Panc1 (cell line): ENCODE measurements around the gene SCN2B. TPM values are rescaled to one million over a fixed set of nuclear protein-coding genes. Genes with fewer than 3 reads are reported as not detected.

Experiments used
- ATAC-seq: fragments of 200-7000 bp; cut with Tn5 transposase; 2 replicates; pipeline ENCODE4 v1.9.1; 2020; ENCODE audit warnings: mild to moderate bottlenecking, moderate library complexity
- BruUV-seq: library from RNA; stranded (reverse); fragments of 400-500 nt; replicated peaks from 2 replicates; lab custom pipeline; 2021; lab: Mats Ljungman, UMichigan
- CTCF ChIA-PET: fragments of 300-600 bp; sonication (Branson Sonifier 250); formaldehyde crosslinking; loops from one replicate; lab custom pipeline; 2022; ENCODE audit warnings: antibody characterized with exemption; lab: Charles Lee
- POLR2A ChIA-PET: fragments of 300-600 bp; sonication (Branson Sonifier 250); formaldehyde crosslinking; loops from one replicate; lab custom pipeline; 2022; ENCODE audit warnings: antibody characterized with exemption; lab: Charles Lee
- DNase-seq: peaks from one replicate; pipeline ENCODE4 v3.0.0-alpha.2; 2010; ENCODE audit warnings: low read depth, low spot score
- H3K27ac ChIP-seq: 2 replicates; pipeline ENCODE4 v1.5.1; 2011; ENCODE audit warnings: mild to moderate bottlenecking, low read length, inconsistent platforms
- H3K27me3 ChIP-seq: fragments of 200-500 bp; sonication (Bioruptor generic); 2 replicates; pipeline ENCODE4 v1.6.0; 2014; ENCODE audit warnings: low read length, inconsistent platforms; ENCODE audit not compliant: control insufficient read depth, insufficient read depth
- H3K36me3 ChIP-seq: fragments of 200-500 bp; sonication (Bioruptor generic); 2 replicates; pipeline ENCODE4 v1.5.1; 2014; ENCODE audit warnings: inconsistent platforms, mild to moderate bottlenecking, low read length, moderate library complexity; ENCODE audit not compliant: control insufficient read depth, insufficient read depth
- H3K4me1 ChIP-seq: 2 replicates; pipeline ENCODE4 v1.5.1; 2011; ENCODE audit warnings: inconsistent platforms, mild to moderate bottlenecking, low read length, moderate library complexity; ENCODE audit not compliant: control insufficient read depth, insufficient read depth
- H3K4me3 ChIP-seq, 2 experiments: 2 replicates each; pipeline ENCODE4 v1.5.1; 2011 to 2012; ENCODE audit warnings: low read depth in 2 of 2, low read length in 2 of 2, mild to moderate bottlenecking in 2 of 2, inconsistent platforms in 1 of 2, moderate library complexity in 1 of 2
- H3K9me3 ChIP-seq: fragments of 200-500 bp; sonication (Bioruptor generic); 2 replicates; pipeline ENCODE4 v1.5.1; 2014; ENCODE audit warnings: low read depth, mild to moderate bottlenecking, inconsistent platforms, low read length, moderate library complexity; ENCODE audit not compliant: control insufficient read depth, insufficient read depth
- POLR2AphosphoS5 ChIP-seq: IDR thresholded peaks from 2 replicates; pipeline ENCODE4 v1.6.1; 2012; ENCODE audit warnings: mild to moderate bottlenecking, low read depth, low read length, moderate library complexity
- SIN3A ChIP-seq: IDR thresholded peaks from 2 replicates; pipeline ENCODE4 v1.6.1; 2012; ENCODE audit warnings: low read depth, mild to moderate bottlenecking, low read length, moderate library complexity, borderline replicate concordance; ENCODE audit not compliant: insufficient read depth
- TCF7L2 ChIP-seq: IDR thresholded peaks from 2 replicates; pipeline ENCODE4 v1.6.1; 2011; ENCODE audit warnings: mild to moderate bottlenecking, low read depth, low read length, inconsistent platforms
- in situ Hi-C: cut with HindIII; loops from 2 replicates; pipeline ENCODE4 v1.10.0; 2016; ENCODE audit warnings: low sequenced_read_pairs, low pct_unique_long_range_greater_than_20kb
- intact Hi-C: fragments of 100-400 bp; cut with micrococcal nuclease; formaldehyde crosslinking; loops from one replicate; pipeline ENCODE4 v1.10.0; 2022; ENCODE audit not compliant: unreplicated experiment
- total RNA-seq: library from RNA; stranded (reverse); gene quantifications from one replicate; pipeline ENCODE4 v1.2.1, GENCODE V29; 2021; ENCODE audit not compliant: unreplicated experiment
- TF ChIP-seq, protein P1 (sequence below): fragments of 450-650 bp; IDR thresholded peaks from 2 replicates; pipeline ENCODE4 v1.5.1; 2017; ENCODE audit warnings: mild to moderate bottlenecking
- TF ChIP-seq, protein P2 (sequence below), 2 experiments: IDR thresholded peaks; 2 replicates each; pipeline ENCODE4 v1.6.1; 2011 to 2012; ENCODE audit warnings: low read depth in 2 of 2, control low read depth in 1 of 2, low read length in 1 of 2, mild to moderate bottlenecking in 1 of 2, moderate library complexity in 1 of 2; ENCODE audit not compliant: insufficient read depth in 1 of 2

The SCN2B gene
- total RNA-seq, 1 experiment from 2014 or later: not detected

DNA sequence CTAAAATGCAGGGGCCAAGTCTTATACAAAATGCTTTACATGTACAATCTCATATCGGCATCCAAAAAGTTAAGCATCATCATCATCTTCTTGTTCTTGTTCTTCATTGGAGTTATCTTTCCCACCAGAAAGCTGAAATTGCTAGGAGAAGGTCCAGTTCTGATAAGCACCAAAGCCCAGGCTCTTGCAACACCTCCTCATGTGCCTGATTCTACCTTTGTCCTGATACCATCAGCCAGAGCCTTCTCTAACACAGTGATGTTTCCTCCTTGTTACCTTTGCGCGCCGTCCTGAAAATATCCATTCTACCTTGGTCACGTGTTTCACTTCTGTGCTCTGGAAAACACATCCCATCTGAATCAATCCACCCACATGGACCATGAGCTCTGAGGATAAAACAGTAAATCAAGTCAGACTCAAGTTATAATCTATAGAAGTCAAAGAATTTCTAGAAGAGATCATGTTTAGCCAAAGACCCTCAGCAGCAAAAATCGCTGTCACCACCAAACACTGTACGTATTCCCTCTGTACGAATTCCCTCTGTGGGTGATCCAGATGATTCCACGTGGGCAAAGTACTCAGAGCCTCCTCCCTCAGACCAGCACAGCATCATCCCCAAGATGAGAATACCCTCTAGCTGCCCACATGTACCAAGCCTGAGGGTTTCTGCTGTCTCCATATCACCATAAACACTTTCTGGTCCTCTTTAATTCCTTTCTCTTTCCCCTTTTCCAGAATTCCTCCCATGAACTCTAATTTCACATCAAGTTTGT lies 29.4 kb upstream of the SCN2B start:
- ChIA-PET CTCF (no interaction called here), POLR2A (no interaction called here)
- H3K27me3 ChIP-seq: peaks cover 56% of the 10 kb centered on the region
- H3K4me3 ChIP-seq: no peak overlapping the region
- intact Hi-C loops: no loop called here
- no peaks in the 10 kb centered on the region for H3K9me3 ChIP-seq
- TF ChIP-seq POLR2AphosphoS5: no peak
- no peak for TF ChIP-seq TCF7L2
- no peak for TF ChIP-seq SIN3A
- TF ChIP-seq, protein P1, sequence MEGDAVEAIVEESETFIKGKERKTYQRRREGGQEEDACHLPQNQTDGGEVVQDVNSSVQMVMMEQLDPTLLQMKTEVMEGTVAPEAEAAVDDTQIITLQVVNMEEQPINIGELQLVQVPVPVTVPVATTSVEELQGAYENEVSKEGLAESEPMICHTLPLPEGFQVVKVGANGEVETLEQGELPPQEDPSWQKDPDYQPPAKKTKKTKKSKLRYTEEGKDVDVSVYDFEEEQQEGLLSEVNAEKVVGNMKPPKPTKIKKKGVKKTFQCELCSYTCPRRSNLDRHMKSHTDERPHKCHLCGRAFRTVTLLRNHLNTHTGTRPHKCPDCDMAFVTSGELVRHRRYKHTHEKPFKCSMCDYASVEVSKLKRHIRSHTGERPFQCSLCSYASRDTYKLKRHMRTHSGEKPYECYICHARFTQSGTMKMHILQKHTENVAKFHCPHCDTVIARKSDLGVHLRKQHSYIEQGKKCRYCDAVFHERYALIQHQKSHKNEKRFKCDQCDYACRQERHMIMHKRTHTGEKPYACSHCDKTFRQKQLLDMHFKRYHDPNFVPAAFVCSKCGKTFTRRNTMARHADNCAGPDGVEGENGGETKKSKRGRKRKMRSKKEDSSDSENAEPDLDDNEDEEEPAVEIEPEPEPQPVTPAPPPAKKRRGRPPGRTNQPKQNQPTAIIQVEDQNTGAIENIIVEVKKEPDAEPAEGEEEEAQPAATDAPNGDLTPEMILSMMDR: no peak
- no peaks in the 10 kb centered on the region for H3K36me3 ChIP-seq
- no peak for ATAC-seq
- in situ Hi-C loops: no loop called here
- BruUV-seq: no TSS peak
- DNase-seq: no peak
- H3K27ac ChIP-seq: no peak overlapping the region
- H3K4me1 ChIP-seq: no peaks in the 10 kb centered on the region

DNA sequence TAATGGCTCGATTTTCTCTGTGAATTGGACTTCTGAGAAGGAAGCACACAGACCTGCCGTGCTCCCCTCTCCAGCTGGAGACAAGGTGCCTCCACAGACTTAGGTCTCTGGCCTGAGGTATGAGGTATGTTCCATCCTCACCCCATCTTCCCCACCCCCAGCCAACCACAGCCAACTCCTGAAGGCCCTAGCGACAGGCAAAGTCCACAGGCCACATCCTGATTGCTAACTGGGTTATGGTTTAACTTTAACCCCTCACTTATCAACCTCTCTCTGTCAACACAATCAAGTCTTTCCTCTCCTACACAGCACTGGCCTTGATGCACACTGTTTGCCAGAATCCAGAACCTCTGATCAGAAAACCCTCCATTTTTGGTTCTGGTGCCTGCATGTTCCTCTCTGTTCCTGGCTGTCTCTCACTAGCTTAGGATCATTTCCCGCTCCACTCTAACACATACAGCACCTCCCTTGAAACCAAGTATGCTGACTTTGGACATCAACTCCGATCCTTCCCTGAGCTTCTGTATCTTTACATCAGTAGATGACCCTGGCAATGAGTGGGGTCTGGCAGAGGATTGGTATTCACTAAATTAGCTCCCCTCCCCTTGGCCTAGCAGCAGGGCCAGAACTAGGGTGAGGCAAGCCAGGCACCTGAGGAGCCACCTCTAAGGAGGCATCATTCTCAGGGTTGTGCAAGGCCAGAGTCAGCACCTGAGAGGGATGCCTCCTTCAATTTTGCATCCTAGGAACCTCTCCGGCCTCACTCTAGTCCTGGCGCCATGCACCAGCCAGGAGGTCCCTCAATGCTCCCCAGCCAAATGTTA lies 26.4 kb upstream of the SCN2B start:
- H3K4me1 ChIP-seq: 0 out of 2 replicates have a peak, but pooled peaks cover 3% of the 10 kb centered on the region
- no peaks in the 10 kb centered on the region for H3K36me3 ChIP-seq
- ChIA-PET CTCF (no interaction called here), POLR2A (interaction anchor here (0.6 kb wide), 1 partner anchor 44 kb away, joined by 4 read pairs; no protein-coding TSS in a partner anchor)
- intact Hi-C loops: no loop called here
- no peak for ATAC-seq
- no peak overlapping the region for H3K4me3 ChIP-seq
- BruUV-seq: no TSS peak
- TF ChIP-seq SIN3A (no peak), TCF7L2 (no peak), POLR2AphosphoS5 (no peak)
- TF ChIP-seq, protein P2, sequence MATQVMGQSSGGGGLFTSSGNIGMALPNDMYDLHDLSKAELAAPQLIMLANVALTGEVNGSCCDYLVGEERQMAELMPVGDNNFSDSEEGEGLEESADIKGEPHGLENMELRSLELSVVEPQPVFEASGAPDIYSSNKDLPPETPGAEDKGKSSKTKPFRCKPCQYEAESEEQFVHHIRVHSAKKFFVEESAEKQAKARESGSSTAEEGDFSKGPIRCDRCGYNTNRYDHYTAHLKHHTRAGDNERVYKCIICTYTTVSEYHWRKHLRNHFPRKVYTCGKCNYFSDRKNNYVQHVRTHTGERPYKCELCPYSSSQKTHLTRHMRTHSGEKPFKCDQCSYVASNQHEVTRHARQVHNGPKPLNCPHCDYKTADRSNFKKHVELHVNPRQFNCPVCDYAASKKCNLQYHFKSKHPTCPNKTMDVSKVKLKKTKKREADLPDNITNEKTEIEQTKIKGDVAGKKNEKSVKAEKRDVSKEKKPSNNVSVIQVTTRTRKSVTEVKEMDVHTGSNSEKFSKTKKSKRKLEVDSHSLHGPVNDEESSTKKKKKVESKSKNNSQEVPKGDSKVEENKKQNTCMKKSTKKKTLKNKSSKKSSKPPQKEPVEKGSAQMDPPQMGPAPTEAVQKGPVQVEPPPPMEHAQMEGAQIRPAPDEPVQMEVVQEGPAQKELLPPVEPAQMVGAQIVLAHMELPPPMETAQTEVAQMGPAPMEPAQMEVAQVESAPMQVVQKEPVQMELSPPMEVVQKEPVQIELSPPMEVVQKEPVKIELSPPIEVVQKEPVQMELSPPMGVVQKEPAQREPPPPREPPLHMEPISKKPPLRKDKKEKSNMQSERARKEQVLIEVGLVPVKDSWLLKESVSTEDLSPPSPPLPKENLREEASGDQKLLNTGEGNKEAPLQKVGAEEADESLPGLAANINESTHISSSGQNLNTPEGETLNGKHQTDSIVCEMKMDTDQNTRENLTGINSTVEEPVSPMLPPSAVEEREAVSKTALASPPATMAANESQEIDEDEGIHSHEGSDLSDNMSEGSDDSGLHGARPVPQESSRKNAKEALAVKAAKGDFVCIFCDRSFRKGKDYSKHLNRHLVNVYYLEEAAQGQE (IDR thresholded peaks at IDR 0.05; ENCODE audit: insufficient read depth in 1 of 2, low read depth in 2 of 2, low read length in 1 of 2): no peak
- TF ChIP-seq, protein P1: no peak
- in situ Hi-C loops: no loop called here
- no peaks in the 10 kb centered on the region for H3K9me3 ChIP-seq
- DNase-seq: no peak
- peaks cover 41% of the 10 kb centered on the region for H3K27me3 ChIP-seq
- no peak overlapping the region for H3K27ac ChIP-seq
